GM19455 (cell line): Measurements from ENCODE around the gene SH3PXD2A.
A peak's percentile ranks its signal among the peaks of the same experiment; 100 is the strongest.
"Not testable (repeated sequence)": the region's sequence is repeated elsewhere in the genome, so short reads cannot be mapped to it uniquely, and the experiment has no call there.

Experiments
- ATAC-seq: cut with Tn5 transposase; IDR thresholded peaks from one replicate; pipeline ENCODE4 v1.9.1; 2021; ENCODE audit not compliant: unreplicated experiment

SH3PXD2A gene

DNA sequence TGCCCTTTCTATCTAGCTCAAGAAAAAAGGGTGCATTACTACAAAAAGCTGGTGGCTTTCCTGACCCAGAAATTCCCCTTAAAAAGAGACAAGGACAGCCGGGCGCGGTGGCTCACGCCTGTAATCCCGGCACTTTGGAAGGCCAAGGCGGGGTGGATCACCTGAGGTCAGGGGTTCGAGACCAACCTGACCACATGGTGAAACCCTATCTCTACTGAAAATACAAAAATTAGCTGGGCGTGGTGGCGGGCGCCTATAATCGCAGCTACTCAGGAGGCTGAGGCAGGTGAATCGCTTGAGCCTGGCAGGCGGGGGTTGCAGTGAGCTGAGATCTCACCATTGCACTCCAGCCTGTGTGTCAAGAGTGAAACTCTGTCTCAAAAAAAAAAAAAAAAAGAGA lies 82.5 kb downstream of the SH3PXD2A start:
- ATAC-seq, result not testable (repeated sequence)

- ATAC-seq, result peak; percentile 77
These were observed 83.1 kb downstream of the SH3PXD2A start for GRCh38 chr10:103772096-103772845.

DNA sequence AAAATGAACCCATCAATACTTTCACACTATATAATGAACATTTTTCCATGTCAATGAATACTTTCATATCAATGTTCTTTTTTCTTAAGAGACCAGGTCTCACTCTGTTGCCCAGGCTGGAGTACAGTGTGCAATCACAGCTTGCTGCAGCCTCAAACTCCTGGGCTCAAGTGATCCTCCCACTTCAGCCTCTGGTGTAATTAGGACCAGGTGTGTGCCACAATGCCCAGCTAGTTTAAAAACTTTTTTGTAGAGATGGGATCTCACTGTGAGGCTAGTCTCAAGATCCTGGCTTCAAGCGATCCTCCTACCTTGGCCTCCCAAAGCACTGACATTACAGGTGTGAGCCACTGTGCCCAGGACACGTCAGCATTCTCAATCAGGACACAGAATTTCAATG lies 85.2 kb downstream of the SH3PXD2A start:
- ATAC-seq, result no peak

DNA sequence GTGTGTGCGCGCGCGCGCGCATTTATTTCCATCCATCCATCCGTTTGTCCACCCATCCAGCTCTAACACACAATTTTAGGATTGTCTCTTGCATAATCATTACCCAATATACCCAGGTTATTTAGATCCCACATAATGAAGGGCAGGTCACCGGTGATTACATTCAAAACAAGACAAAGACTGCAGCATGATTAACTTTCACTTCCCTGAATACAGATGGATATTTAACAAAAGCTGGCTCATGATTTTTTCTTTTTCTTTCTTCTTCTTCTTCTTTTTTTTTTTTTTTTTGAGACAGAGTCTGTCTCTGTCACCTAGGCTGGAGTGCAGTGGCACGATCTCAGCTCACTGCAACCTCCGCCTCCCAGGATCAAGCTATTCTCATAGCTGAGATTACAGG lies 86.2 kb downstream of the SH3PXD2A start:
- ATAC-seq, result no peak

- ATAC-seq, result no peak
These were observed 87.0 kb downstream of the SH3PXD2A start for GRCh38 chr10:103768345-103768744.

DNA sequence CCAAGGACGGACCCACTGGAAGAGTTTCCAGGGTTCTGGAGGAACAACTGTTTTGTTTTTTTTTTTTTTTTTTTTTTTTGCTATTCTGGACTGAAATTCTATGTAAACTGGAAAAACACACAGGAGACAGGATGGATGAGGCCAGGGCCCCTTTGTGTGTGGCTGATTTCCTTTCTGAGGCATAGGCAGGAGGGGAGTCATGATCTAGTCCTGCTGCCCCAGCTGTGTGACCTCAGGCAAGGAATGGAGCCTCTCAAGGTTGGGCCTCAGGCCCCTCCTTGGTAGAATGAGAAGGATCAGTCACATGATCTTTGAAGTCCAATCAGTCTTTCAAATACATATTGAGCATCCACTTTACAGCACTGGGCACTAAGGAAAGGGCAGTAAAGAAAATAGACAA lies 87.6 kb downstream of the SH3PXD2A start:
- no peak for ATAC-seq

GRCh38 chr10:103766751-103767505 lies 88.4 kb downstream of the SH3PXD2A start:
- ATAC-seq, result no peak

DNA sequence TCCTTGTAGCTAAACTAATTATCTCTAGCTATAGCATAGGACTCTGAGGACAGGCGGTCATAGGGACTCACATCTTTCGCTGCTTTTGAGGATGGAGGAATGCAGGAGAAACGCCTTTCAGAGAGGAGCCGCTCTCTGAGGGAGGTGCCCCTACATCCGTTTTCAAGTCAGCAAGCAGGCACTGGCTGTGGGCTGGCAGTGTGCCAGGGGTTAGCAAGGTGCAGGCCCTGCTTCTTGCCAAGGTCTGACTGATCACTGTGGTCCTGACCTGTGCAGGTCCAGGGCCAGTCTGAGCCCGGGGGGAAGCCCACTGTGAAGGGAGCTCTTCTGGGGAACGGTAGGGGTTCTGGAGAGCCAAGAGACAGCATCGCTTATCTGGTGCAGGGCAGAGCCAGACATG lies 89.4 kb downstream of the SH3PXD2A start:
- ATAC-seq, result no peak

- no peak for ATAC-seq
These were observed 90.2 kb downstream of the SH3PXD2A start for GRCh38 chr10:103765168-103765567.

- no peak for ATAC-seq
These were observed 90.9 kb downstream of the SH3PXD2A start for GRCh38 chr10:103764296-103765088.

DNA sequence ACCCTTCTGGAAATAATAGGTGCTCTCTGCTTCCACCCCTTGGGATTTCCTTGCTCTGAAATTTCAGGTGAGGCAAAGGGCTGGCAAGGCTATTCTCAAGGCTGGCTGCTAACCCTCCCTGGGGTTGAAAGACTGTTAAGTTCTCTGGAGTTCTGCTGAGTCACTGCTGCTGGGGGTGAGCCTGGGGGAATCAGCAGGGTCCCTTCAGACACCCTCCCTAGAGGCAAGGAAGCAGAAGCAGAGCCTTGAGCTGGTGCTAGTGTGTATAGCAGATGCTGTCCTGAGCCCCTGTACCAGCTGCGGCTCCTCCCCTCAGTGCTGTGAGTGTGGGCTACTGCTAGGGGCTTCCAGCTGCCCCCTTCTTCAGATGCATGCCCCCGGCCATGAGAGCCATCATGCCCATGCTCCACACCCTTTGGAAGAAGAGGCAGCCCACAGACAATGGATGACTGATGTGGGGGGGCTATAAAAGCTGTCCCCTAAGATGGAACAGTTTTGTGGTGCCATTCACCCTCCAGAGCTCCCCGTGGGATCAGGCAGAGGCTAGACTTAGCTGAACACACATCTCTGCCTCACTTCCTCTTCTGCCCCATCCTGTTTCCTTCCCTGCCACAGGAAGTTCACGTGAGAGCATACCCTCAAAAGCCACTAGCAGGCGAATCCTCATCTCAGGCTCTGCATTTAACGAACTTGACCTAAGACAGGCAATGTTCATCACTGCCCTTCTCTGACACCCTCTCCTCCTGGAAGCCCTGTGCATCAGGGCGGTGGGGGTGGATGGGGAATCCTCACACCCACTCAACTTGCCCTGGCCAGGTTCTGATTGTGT lies 91.8 kb downstream of the SH3PXD2A start:
- ATAC-seq, result no peak

GRCh38 chr10:103762916-103763315 lies 92.5 kb downstream of the SH3PXD2A start:
- ATAC-seq, result no peak

DNA sequence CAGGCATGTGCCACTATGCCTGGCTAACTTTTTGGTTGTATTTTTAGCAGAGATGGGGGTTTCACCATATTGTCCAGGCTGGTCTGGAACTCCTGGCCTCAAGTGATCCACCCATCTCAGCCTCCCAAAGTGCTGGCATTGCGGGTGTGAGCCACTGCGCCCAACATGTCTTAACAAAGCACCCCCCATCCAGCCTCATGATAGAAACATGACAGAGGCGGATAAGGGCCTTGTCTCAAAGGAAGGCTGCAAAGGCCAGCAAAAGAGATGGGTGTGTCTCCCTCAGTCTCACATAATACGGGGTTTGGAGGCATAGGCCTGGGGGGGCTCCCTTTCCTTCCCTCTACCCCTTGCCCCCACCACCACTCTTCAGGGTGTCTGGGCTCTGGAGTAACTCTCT lies 93.2 kb downstream of the SH3PXD2A start:
- ATAC-seq, result no peak

- ATAC-seq, result no peak
These were observed 94.1 kb downstream of the SH3PXD2A start for GRCh38 chr10:103761075-103761920.

DNA sequence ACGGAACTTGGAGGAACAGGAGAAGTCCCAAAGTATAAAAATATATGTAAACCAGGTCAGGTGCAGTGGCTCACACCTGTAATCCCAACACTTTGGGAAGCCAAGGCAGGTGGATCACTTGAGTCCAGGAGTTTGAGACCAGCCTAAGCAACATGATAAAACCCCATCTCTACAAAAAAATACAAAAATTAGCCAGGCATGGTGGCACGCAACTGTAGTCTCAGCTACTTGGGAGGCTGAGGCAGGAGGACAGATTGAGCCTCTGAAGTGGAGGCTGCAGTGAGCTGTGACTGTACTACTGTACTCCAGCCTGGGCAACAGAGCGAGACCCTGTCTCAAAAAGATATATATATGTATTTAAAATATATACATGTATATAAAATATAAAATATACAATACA lies 95.1 kb downstream of the SH3PXD2A start:
- ATAC-seq, result not testable (repeated sequence)

DNA sequence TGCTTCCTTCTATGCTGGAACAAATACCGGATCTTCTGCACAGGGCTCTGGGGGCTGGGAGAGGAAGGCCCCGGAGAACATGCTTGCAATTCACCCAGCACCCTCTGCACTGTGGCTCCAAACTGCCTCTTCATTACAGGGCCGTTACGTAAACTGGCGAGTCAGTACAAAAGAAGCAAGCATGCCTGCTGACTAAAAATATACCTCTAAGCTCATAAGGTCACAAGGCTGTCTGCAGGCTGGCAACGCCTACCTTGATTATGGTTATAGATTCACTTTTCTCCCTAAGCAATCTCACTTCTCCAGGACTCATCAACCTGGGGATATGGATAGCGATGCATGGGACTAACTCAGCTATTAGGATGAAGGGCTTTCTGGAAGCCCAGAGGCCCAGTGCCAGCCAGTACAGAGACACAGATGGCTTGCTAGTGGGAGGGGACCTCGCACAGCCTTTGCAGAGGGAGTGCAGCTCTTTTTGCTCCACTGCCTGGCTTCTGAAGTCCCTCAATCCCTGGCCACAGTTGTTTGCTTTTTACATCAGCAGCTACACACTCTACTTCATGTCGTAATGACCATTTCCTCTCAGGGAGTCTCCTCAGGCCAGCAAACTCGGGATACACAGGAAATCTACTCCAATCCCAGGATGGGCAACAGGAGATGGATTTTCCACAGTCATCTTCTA lies 96.1 kb downstream of the SH3PXD2A start:
- ATAC-seq, result no peak

- no peak for ATAC-seq
These were observed 97.1 kb downstream of the SH3PXD2A start for GRCh38 chr10:103758294-103758681.

- no peak for ATAC-seq
These were observed 97.7 kb downstream of the SH3PXD2A start for GRCh38 chr10:103757531-103758293.
